Skeletal muscle satellite cell (primary cell): ENCODE results near the gene GALNT9.

Source experiments
- H3K27me3 ChIP-seq: 2 replicates; pipeline ENCODE4 v1.7.0; 2013; ENCODE audit warnings: low read length; ENCODE audit not compliant: control insufficient read depth, insufficient read depth
- H3K36me3 ChIP-seq: 2 replicates; pipeline ENCODE4 v1.7.0; 2013; ENCODE audit warnings: mild to moderate bottlenecking, control low read depth, low read length; ENCODE audit not compliant: insufficient read depth
- H3K4me1 ChIP-seq: 2 replicates; pipeline ENCODE4 v1.7.0; 2013; ENCODE audit warnings: low read length; ENCODE audit not compliant: control insufficient read depth, insufficient read depth
- H3K4me2 ChIP-seq: 2 replicates; pipeline ENCODE4 v1.7.0; 2013; ENCODE audit warnings: mild to moderate bottlenecking, low read length
- H3K4me3 ChIP-seq: 2 replicates; pipeline ENCODE4 v1.7.0; 2013; ENCODE audit warnings: low read length
- H3K9ac ChIP-seq: 2 replicates; pipeline ENCODE4 v1.7.0; 2013; ENCODE audit warnings: mild to moderate bottlenecking, low read depth, low read length, moderate library complexity
- H3K9me3 ChIP-seq: replicated peaks from 2 replicates; pipeline ENCODE4 v1.7.0; 2013; ENCODE audit warnings: mild to moderate bottlenecking, control low read depth, low read length

GALNT9 gene

DNA sequence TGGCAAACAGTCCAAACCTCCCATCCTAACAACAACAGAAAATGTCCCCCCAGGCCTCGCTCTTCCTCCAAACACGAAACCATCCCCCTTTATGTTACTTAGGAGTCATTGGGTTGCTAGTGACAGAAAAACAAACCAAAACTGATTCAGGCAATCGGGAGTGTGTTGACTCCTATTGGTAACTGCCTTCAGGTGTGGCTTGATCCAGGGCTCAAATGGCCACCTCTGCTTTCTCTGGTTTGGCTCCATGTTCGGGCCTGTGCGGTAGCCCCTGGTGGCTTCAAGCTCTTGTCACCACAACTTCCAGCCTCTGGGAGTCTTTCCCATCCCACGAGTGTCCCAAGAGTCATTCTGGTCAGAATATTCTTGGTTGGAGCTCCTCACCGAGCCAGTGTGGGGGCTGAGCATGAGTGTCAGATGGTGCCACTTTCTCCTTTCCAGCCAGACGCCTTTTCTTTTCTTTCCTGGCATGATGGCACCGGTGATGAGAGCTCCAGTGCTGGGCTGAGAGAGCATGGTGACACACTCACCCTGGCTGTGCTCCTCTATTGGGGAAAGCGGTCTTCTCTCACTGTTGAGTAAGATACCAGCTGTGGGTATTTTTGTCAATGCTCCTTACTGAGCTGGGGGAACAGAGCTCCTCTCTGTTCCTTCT is 146.6 kb downstream of the GALNT9 start:
- Histone ChIP-seq H3K9me3 (no peaks in the 10 kb centered on the region), H3K27me3 (peaks cover 80% of the 10 kb centered on the region), H3K4me2 (no peak overlapping the region), H3K36me3 (no peaks in the 10 kb centered on the region), H3K9ac (no peak overlapping the region), H3K4me1 (peaks cover 6% of the 10 kb centered on the region), H3K4me3 (no peak overlapping the region)

DNA sequence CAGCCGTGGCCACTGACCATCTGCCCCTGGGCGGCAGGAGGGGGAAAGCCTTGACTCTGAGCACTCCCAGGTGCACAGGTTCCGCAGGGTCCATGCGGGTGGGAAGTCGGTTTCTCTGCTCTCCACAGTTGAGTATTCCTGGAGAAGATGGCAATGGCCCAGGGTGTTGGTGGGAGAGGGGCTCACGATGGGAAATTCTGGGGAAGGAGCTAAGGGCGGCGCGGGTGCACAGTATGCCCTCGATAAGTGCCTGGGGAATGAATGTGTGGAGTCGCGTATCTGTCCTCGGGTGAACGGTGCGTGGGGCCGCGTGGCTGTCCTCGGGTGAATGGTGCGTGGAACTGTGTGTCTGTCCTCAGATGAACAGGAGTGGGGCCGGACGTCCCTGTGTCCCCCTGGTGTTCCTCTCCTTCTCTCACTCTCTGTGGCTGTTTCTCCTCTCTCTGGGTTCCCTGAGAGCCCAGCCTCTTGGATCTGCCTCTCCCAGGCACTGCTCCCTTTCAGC is 147.1 kb downstream of the GALNT9 start:
- H3K36me3 ChIP-seq: no peaks in the 10 kb centered on the region
- no peaks in the 10 kb centered on the region for H3K9me3 ChIP-seq
- peaks cover 6% of the 10 kb centered on the region for H3K4me1 ChIP-seq
- no peak overlapping the region for H3K9ac ChIP-seq
- H3K4me3 ChIP-seq: no peak overlapping the region
- H3K4me2 ChIP-seq: no peak overlapping the region
- peaks cover 84% of the 10 kb centered on the region for H3K27me3 ChIP-seq

GRCh38 chr12:132181570-132182200 is 147.7 kb downstream of the GALNT9 start:
- Histone ChIP-seq H3K4me2 (no peak overlapping the region), H3K27me3 (peaks cover 84% of the 10 kb centered on the region), H3K36me3 (no peaks in the 10 kb centered on the region)

DNA sequence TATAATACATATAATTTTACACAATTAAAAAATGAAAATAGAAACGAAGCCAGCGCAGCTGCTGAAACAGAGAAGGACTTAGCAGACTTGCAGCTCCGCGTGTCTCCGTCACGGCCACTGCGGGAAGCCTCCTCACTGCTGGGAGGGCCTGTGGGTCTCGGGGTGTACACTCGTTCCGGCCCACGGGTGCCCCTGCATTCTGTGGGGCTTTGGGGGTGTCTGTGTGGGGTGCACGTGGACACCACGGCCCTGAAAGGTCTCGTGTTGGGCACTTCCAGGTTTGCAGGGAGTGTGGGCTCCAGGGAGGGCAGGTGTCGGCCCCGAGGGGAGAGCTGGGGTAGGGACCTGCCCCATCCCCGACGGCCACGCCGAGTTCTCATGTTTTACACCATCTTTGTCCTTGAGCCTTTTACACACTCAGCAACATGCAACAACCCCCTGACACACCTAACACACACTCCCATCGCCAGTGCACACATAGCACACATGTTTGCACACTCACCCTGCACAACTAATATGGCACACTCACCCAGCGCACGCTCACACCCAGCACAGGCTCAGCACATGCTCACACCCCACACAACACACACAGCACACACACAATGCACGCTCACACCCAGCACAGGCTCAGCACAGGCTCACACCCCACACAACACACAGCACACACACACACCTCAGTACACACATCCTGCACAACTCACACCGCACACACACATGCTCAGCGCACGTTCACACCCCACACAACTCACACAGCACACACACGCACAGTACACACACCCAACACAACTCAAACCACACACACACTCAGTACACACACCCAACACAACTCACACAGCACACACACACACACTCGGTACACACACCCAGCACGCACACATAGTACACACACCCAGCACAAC is 148.5 kb downstream of the GALNT9 start:
- H3K9ac ChIP-seq: no peak overlapping the region
- H3K4me3 ChIP-seq: no peak overlapping the region
- no peaks in the 10 kb centered on the region for H3K9me3 ChIP-seq
- H3K27me3 ChIP-seq: peaks cover 85% of the 10 kb centered on the region
- no peaks in the 10 kb centered on the region for H3K36me3 ChIP-seq
- no peak overlapping the region for H3K4me2 ChIP-seq
- H3K4me1 ChIP-seq: peaks cover 6% of the 10 kb centered on the region

More at GRCh38 chr12:132181570-132182200, 147.7 kb downstream of the GALNT9 start:
- peaks cover 6% of the 10 kb centered on the region for H3K4me1 ChIP-seq
- no peak overlapping the region for H3K9ac ChIP-seq
- H3K9me3 ChIP-seq: no peaks in the 10 kb centered on the region
- no peak overlapping the region for H3K4me3 ChIP-seq

GRCh38 chr12:132179431-132180362 is 149.7 kb downstream of the GALNT9 start:
- no peak overlapping the region for H3K4me3 ChIP-seq
- peaks cover 6% of the 10 kb centered on the region for H3K4me1 ChIP-seq
- no peaks in the 10 kb centered on the region for H3K36me3 ChIP-seq
- peaks cover 81% of the 10 kb centered on the region for H3K27me3 ChIP-seq
- no peaks in the 10 kb centered on the region for H3K9me3 ChIP-seq
- H3K9ac ChIP-seq: no peak overlapping the region
- H3K4me2 ChIP-seq: no peak overlapping the region

GRCh38 chr12:132178801-132179401 is 150.5 kb downstream of the GALNT9 start:
- Histone ChIP-seq H3K36me3 (no peaks in the 10 kb centered on the region), H3K4me3 (no peak overlapping the region), H3K9ac (no peak overlapping the region), H3K9me3 (no peaks in the 10 kb centered on the region), H3K4me1 (peaks cover 6% of the 10 kb centered on the region), H3K27me3 (peaks cover 81% of the 10 kb centered on the region), H3K4me2 (peak overlapping the region; percentile 37)

DNA sequence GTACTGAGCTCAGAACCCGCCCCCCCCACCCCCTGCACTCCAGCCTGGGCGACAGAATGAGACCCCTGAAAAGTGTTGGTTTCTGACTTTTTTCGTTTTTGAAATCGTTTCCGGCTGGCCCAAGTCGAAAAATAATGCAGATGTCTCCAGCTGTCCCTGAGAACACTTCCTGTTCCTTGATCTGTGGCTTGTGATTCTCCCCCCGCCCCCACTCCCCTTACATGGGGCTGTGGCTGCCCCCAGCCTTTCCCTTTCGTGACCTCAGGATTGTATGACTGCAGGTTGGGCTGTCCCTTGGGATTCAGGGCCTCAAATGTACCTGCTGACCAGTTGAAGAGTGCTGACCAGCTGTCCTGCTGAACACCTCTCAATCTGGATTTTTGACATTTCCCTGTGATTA is 151.1 kb downstream of the GALNT9 start:
- no peak overlapping the region for H3K9ac ChIP-seq
- no peaks in the 10 kb centered on the region for H3K36me3 ChIP-seq
- no peaks in the 10 kb centered on the region for H3K9me3 ChIP-seq
- H3K4me3 ChIP-seq: no peak overlapping the region
- peaks cover 76% of the 10 kb centered on the region for H3K27me3 ChIP-seq
- H3K4me1 ChIP-seq: peaks cover 6% of the 10 kb centered on the region
- no peak overlapping the region for H3K4me2 ChIP-seq

- H3K9ac ChIP-seq: no peak overlapping the region
- H3K4me1 ChIP-seq: peaks cover 6% of the 10 kb centered on the region
- H3K9me3 ChIP-seq: no peaks in the 10 kb centered on the region
- no peak overlapping the region for H3K4me2 ChIP-seq
- H3K4me3 ChIP-seq: no peak overlapping the region
- peaks cover 75% of the 10 kb centered on the region for H3K27me3 ChIP-seq
- H3K36me3 ChIP-seq: no peaks in the 10 kb centered on the region
Measured at GRCh38 chr12:132176920-132177551, 152.4 kb downstream of the GALNT9 start.

DNA sequence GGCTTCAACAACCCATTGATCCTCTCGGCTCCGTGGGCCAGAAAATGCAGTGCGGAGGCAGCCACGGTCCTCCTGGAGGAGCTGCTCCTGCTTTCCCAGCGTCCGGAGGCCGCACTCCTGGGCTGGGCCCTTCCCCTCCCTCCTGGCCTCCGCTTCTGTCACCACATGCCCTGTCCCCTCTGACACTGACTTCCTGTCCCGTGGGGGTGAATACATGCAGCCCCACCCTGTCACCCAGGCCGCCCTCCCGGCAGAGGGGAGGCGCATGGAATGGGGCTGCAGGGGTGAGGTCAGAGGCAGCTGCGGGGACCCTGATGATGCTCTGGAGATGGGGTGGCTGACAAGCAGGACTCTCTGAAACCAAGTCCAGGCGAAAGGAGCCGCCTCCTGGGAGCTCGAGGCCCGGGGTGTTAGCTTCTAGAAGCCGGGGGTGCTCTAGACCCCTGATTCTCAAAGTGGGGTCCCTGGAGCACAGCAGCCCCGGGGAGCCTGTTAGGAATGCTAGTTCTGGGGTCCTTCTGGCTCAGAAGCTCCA is 152.9 kb downstream of the GALNT9 start:
- H3K27me3 ChIP-seq: peaks cover 81% of the 10 kb centered on the region
- no peak overlapping the region for H3K4me3 ChIP-seq
- peaks cover 6% of the 10 kb centered on the region for H3K4me1 ChIP-seq
- no peak overlapping the region for H3K4me2 ChIP-seq
- no peaks in the 10 kb centered on the region for H3K9me3 ChIP-seq
- H3K9ac ChIP-seq: no peak overlapping the region
- H3K36me3 ChIP-seq: no peaks in the 10 kb centered on the region
